GM12878 (cell line): Measurements from ENCODE around the gene ZBTB38. TPM values are rescaled to one million over a fixed set of nuclear protein-coding genes. Genes with fewer than 3 reads are reported as not detected.
A peak's percentile ranks its signal among the peaks of the same experiment; 100 is the strongest.

Experiments
- ATAC-seq: fragments of 200-7000 bp; cut with Tn5 transposase; 3 replicates; pipeline ENCODE4 v1.9.1; 2020; ENCODE audit warnings: mild to moderate bottlenecking, moderate library complexity
- BruUV-seq: library from RNA; stranded (reverse); fragments of 400-500 nt; replicated peaks from 2 replicates; lab custom pipeline; 2021; lab: Mats Ljungman, UMichigan
- CTCF ChIA-PET: fragments of 300-600 bp; sonication (Branson Sonifier 250); formaldehyde crosslinking; extraction: SDS; loops from one replicate; lab custom pipeline; 2021; ENCODE audit warnings: inconsistent platforms; lab: Yijun Ruan, JAX
- POLR2A ChIA-PET: fragments of 350-600 bp; formaldehyde crosslinking; extraction: SDS; loops from one replicate; lab custom pipeline; 2021; ENCODE audit warnings: inconsistent platforms; lab: Charles Lee
- RAD21 ChIA-PET: fragments of 300-600 bp; sonication (Branson Sonifier 250); formaldehyde crosslinking; loops from one replicate; lab custom pipeline; 2023; ENCODE audit warnings: antibody characterized with exemption; ENCODE audit not compliant: unreplicated experiment; lab: Charles Lee
- SMC1A ChIA-PET: fragments of 300-600 bp; sonication (Branson Sonifier 250); formaldehyde crosslinking; loops from one replicate; lab custom pipeline; 2023; ENCODE audit not compliant: unreplicated experiment, uncharacterized antibody; lab: Charles Lee
- DNase-seq: peaks from one replicate; pipeline ENCODE4 v3.0.0-alpha.2; 2011; ENCODE audit warnings: low read depth, low spot score
- FAIRE-seq: peaks from 3 replicates; lab custom pipeline; 2011; peaks lifted over from hg19 to GRCh38; lab: Jason Lieb, UNC
- H2AFZ ChIP-seq: 2 replicates; pipeline ENCODE4 v1.6.0; 2011; ENCODE audit warnings: low read depth, low read length, control low read depth; ENCODE audit not compliant: control insufficient read depth
- H3K27ac ChIP-seq: 2 replicates; pipeline ENCODE4 v1.5.1; 2011; ENCODE audit warnings: control low read depth; ENCODE audit not compliant: control insufficient read depth, insufficient read depth
- H3K27me3 ChIP-seq, 2 experiments: replicated peaks in 1 of 2; 2 replicates each; pipeline versions ENCODE4 v1.6.0 to v1.6.1; 2011; ENCODE audit warnings: low read length in 1 of 2; ENCODE audit not compliant: control insufficient read depth in 2 of 2, insufficient read depth in 2 of 2
- H3K36me3 ChIP-seq, 2 experiments: 2 replicates each; pipeline ENCODE4 v1.5.1; 2011; ENCODE audit warnings: low read length in 1 of 2; ENCODE audit not compliant: control insufficient read depth in 2 of 2, insufficient read depth in 2 of 2
- H3K4me1 ChIP-seq: 2 replicates; pipeline ENCODE4 v1.6.1; 2011; ENCODE audit warnings: mild to moderate bottlenecking, low read length, moderate library complexity, mixed read lengths; ENCODE audit not compliant: control insufficient read depth, insufficient read depth
- H3K4me2 ChIP-seq: 2 replicates; pipeline ENCODE4 v1.6.0; 2011; ENCODE audit warnings: control low read depth; ENCODE audit not compliant: control insufficient read depth, insufficient read depth
- H3K4me3 ChIP-seq: fragments of 200-600 bp; sonication (generic); 2 replicates; pipeline ENCODE4 v1.5.1; 2016
- H3K79me2 ChIP-seq: 2 replicates; pipeline ENCODE4 v1.6.0; 2011; ENCODE audit warnings: low read length; ENCODE audit not compliant: control insufficient read depth, insufficient read depth
- H3K9ac ChIP-seq: 2 replicates; pipeline ENCODE4 v1.8.0; 2011; ENCODE audit warnings: low read length, control low read depth, mixed read lengths; ENCODE audit not compliant: control insufficient read depth, insufficient read depth
- H3K9me3 ChIP-seq: replicated peaks from 3 replicates; pipeline ENCODE4 v1.5.1; 2011; ENCODE audit warnings: mild to moderate bottlenecking, low read length; ENCODE audit not compliant: control insufficient read depth, insufficient read depth
- H4K20me1 ChIP-seq: 2 replicates; pipeline ENCODE4 v1.6.0; 2011; ENCODE audit not compliant: control insufficient read depth, insufficient read depth
- ETV6 ChIP-seq, 2 experiments: fragments of 450-650 bp in 1 of 2; IDR thresholded peaks in 1 of 2; conservative IDR thresholded peaks in 1 of 2; 2 replicates each; pipeline ENCODE4 v1.6.1; 2014; ENCODE audit warnings: antibody characterized with exemption in 1 of 2, borderline replicate concordance in 1 of 2, low read depth in 1 of 2, mild to moderate bottlenecking in 1 of 2, moderate library complexity in 1 of 2
- MYC ChIP-seq: IDR thresholded peaks from 2 replicates; pipeline ENCODE4 v1.6.1; 2011; ENCODE audit warnings: mild to moderate bottlenecking, low read length, moderate library complexity, inconsistent platforms; ENCODE audit not compliant: insufficient read depth, insufficient replicate concordance, insufficient read length, severe bottlenecking
- WGBS: methylation state at CpG from one replicate; pipeline ENCODE4 v1.1.6; 2016; ENCODE audit warnings: low lambda C conversion rate; ENCODE audit not compliant: insufficient replicate concordance, insufficient coverage; ENCODE audit errors: missing lambda C conversion rate; 5-methylcytosine and 5-hydroxymethylcytosine counted together
- in situ Hi-C: fragments of 300-500 bp; cut with MboI; formaldehyde crosslinking; loops from 9 replicates; pipeline ENCODE4 v1.14.3; 2018; ENCODE audit warnings: mixed read lengths
- intact Hi-C: fragments of 100-400 bp; cut with micrococcal nuclease; formaldehyde crosslinking; loops from one replicate; pipeline ENCODE4 v1.14.2; 2022; ENCODE audit not compliant: unreplicated experiment
- polyA plus RNA-seq, 11 experiments: library from polyadenylated mRNA; depleted of rRNA in 4 of 11; unstranded in 6 of 11; stranded (reverse) in 5 of 11; fragments of >200 nt; fragmentation: Nextera tagmentation in 4 of 11; fragmentation: Illumina TruSeq in 1 of 11; extraction: Ambion mirVana in 4 of 11; extraction: Trizol in 1 of 11; gene quantifications; 1 replicate in 1 of 11; 2 replicates in 10 of 11; pipeline versions ENCODE4 v1.2.1 to v1.2.3, GENCODE V29; 2011 to 2016; ENCODE audit warnings: inconsistent platforms in 2 of 11, missing spikeins in 2 of 11, low read depth in 1 of 11
- total RNA-seq, 4 experiments: library from RNA; depleted of rRNA in 3 of 4; stranded (reverse); fragments of >200 nt in 3 of 4; fragmentation: Illumina TruSeq in 1 of 4; extraction: Trizol in 1 of 4; gene quantifications; 2 replicates each; pipeline versions ENCODE4 v1.2.1 to v1.2.3, GENCODE V29; 2013 to 2021

The ZBTB38 gene
- total and polyA plus RNA-seq, 10 of the 15 experiments (the other 5 are each of a cell fraction or from before 2014, with no cell fraction given), result 34.2 to 115 (median 88.6) TPM

- Histone ChIP-seq H3K9ac (no peak overlapping the region), H3K9me3 (peaks cover 5% of the 10 kb centered on the region), H3K4me2 (no peak overlapping the region), H3K36me3 (no peaks in the 10 kb centered on the region), H4K20me1 (no peaks in the 10 kb centered on the region), H3K4me3 (no peak overlapping the region), H3K27me3 (no peaks in the 10 kb centered on the region), H2AFZ (no peak overlapping the region), H3K27ac (no peak overlapping the region), H3K4me1 (peaks cover 57% of the 10 kb centered on the region), H3K79me2 (no peaks in the 10 kb centered on the region)
- 100% methylated on average over 3 of the region's 3 CpGs for WGBS
- intact Hi-C loops, result no loop called here
- no TSS peak for BruUV-seq
- ChIA-PET SMC1A (interaction anchor here (1.0 to 8.4 kb wide), 10 partner anchors 9 to 76 kb away, joined by 3 to 112 read pairs (median 5); no protein-coding TSS in a partner anchor), POLR2A (interaction anchor here (1.0 to 1.8 kb wide), 7 partner anchors 9 to 69 kb away, joined by 3 to 15 read pairs (median 4); no protein-coding TSS in a partner anchor), RAD21 (interaction anchor here (0.7 to 5.9 kb wide), 5 partner anchors 21 to 119 kb away, joined by 3 to 53 read pairs (median 15); no protein-coding TSS in a partner anchor), CTCF (interaction anchor here (0.5 to 8.0 kb wide), 9 partner anchors 8 to 152 kb away, joined by 3 to 83 read pairs (median 3); no protein-coding TSS in a partner anchor)
- FAIRE-seq (no peak), ATAC-seq (no peak), DNase-seq (no peak)
- TF ChIP-seq MYC (no peak), ETV6 (conservative IDR thresholded peaks at IDR 0.05 in 1 of 2, IDR thresholded peaks at IDR 0.05 in 1 of 2; ENCODE audit: borderline replicate concordance in 1 of 2, low read depth in 1 of 2) (peak in 1 of 2 experiments; percentile 90; a peak in 2 of 4 replicates)
- in situ Hi-C loops, result no loop called here
Measured at GRCh38 chr3:141333836-141334626, 34.3 kb upstream of the ZBTB38 start.
